KOPT-K1 (cell line): ENCODE measurements around the gene HRCT1.
"Not testable (repeated sequence)": the region's sequence is repeated elsewhere in the genome, so short reads cannot be mapped to it uniquely, and the experiment has no call there.

Source experiments
- H3K27ac ChIP-seq: fragments of 200-600 bp; sonication (generic); 2 replicates; pipeline ENCODE4 v1.5.1; 2016; ENCODE audit warnings: antibody characterized with exemption, mild to moderate bottlenecking, low read depth, low read length; ENCODE audit not compliant: poor library complexity, severe bottlenecking
- H3K36me3 ChIP-seq: fragments of 200-600 bp; sonication (generic); 2 replicates; pipeline ENCODE4 v1.5.1; 2017; ENCODE audit warnings: antibody characterized with exemption, mild to moderate bottlenecking, low read length, moderate library complexity; ENCODE audit not compliant: insufficient read depth
- H3K9me3 ChIP-seq: fragments of 200-600 bp; sonication (generic); 2 replicates; pipeline ENCODE4 v1.5.1; 2017; ENCODE audit warnings: antibody characterized with exemption, low read length, mild to moderate bottlenecking; ENCODE audit not compliant: insufficient read depth, poor library complexity, severe bottlenecking

Gene HRCT1

GRCh38 chr9:35907711-35908503 is 1.9 kb downstream of the HRCT1 start:
- Histone ChIP-seq H3K9me3 (no peaks in the 10 kb centered on the region), H3K27ac (no peak overlapping the region), H3K36me3 (no peaks in the 10 kb centered on the region)

GRCh38 chr9:35908504-35909125 is 2.6 kb downstream of the HRCT1 start:
- Histone ChIP-seq H3K9me3 (no peaks in the 10 kb centered on the region), H3K27ac (no peak overlapping the region), H3K36me3 (no peaks in the 10 kb centered on the region)

GRCh38 chr9:35909274-35909673 is 3.3 kb downstream of the HRCT1 start, which contains the start of gene SPAAR:
SPAAR (plus strand) TSS chr9:35909490; CDS start chr9:35910464, 974 bp downstream.
- H3K27ac ChIP-seq, result peak within 1 kb of the TSS; percentile 54
- H3K36me3 ChIP-seq, result no peaks in the 10 kb centered on the region
- H3K9me3 ChIP-seq, result no peaks in the 10 kb centered on the region

- peak overlapping the region; percentile 54 for H3K27ac ChIP-seq
- H3K36me3 ChIP-seq, result no peaks in the 10 kb centered on the region
- no peaks in the 10 kb centered on the region for H3K9me3 ChIP-seq
Observed at GRCh38 chr9:35909687-35910612, 3.9 kb downstream of the HRCT1 start.

DNA sequence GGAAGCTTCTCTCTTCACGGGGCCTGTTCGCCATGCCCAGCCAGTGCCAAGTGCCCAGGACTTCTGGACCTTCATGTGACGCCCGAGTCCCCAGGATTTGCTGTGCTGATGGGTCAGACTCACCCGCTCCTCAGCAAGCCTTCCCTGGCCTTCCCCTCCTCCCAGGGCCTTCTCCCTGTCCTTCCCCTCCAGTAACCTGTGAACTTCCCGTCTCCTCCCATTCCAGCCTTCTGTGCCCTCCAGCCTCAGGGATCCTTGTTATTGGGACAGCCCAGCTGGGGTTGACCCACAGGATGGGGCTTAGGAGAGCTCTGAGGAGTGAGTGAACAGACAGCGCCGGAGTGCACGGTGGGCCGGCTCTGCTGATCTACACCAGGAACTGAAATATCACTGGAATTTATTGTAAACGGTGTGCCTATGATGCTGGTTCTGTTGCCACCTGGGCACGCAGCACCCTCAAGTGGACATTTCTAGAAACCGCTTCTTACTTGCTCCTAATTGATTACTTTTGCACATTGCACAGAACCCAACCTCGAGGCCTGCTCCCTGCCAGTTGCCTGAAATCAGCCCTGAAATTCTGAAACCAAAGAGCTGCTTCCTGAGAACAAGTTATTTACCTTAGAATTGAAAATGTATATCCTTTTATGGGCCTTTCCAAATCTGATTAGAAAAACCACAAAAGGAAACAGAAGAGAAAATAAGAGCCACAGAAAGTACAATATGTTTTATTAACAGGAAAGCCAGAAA is 4.8 kb downstream of the HRCT1 start:
- Histone ChIP-seq H3K36me3 (no peaks in the 10 kb centered on the region), H3K27ac (peak overlapping the region; percentile 54), H3K9me3 (no peaks in the 10 kb centered on the region)

- no peaks in the 10 kb centered on the region for H3K9me3 ChIP-seq
- H3K36me3 ChIP-seq, result no peaks in the 10 kb centered on the region
- no peak overlapping the region for H3K27ac ChIP-seq
Observed at GRCh38 chr9:35911690-35912089, 5.7 kb downstream of the HRCT1 start.

DNA sequence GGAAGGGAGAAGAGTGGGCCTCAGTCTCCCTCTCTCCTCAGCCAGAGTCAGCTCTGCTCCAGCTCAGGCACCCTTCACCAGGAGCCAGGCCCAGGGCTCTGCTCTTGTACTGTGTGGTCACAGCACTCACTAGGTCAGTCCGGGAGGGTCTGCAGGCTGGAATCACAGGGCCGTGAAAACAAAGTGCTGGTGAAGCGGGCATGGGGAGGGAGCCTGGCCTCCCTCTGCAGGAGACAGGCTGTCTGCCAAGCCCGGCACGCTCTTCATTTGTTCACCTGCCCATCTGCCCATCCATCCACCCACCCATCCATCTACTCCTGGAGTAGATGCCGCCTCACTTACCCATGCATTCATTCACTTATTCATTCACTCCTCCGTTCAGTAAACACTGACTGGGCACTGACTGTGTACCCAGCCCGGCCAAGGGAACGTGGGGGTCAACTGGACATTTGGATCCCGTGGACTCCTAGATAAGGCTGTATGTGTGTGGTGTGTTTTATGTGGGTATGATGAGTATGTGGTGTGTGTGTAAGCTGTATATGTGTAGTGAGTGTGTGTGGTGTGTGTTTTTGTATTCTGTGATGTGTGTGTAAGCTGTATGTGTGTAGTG is 6.9 kb downstream of the HRCT1 start:
- Histone ChIP-seq H3K36me3 (no peaks in the 10 kb centered on the region), H3K9me3 (no peaks in the 10 kb centered on the region), H3K27ac (no peak overlapping the region)

DNA sequence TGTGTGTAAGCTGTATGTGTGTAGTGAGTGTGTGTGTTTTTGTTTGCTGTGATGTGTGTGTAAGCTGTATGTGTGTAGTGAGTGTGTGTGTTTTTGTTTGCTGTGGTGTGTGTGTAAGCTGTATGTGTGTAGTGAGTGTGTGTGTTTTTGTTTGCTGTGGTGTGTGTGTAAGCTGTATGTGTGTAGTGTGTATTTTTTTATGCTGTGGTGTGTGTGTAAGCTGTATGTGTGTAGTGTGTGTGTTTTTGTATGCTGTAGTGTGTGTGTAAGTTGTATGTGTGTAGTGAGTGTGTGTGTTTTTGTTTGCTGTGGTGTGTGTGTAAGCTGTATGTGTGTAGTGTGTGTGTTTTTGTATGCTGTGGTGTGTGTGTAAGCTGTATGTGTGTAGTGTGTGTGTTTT is 7.4 kb downstream of the HRCT1 start:
- not testable (repeated sequence) for H3K36me3 ChIP-seq, H3K9me3 ChIP-seq

DNA sequence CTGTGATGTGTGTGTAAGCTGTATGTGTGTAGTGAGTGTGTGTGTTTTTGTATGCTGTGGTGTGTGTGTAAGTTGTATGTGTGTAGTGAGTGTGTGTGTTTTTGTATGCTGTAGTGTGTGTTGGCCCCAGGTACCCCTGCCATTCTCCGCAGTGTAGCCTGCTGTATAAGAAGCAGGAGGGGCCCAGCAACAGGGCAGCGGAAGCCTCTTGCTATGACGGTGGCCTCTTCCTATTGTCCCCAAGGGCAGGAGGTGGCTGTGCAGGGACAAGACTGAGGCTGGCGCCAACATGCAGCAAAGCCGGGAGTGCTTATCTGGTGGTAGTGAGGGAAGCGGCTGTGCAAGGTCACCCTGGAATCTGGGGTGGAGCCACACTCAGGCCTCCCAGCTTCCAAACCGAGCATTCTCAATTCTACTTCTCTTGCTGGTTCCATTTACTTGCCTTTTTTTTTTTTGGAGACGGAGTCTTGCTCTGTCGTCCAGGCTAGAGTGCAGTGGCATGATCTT is 8.4 kb downstream of the HRCT1 start:
- no peaks in the 10 kb centered on the region for H3K36me3 ChIP-seq
- H3K9me3 ChIP-seq, result no peaks in the 10 kb centered on the region
- no peak overlapping the region for H3K27ac ChIP-seq

More for the DNA sequence above, 7.4 kb downstream of the HRCT1 start:
- not testable (repeated sequence) for H3K27ac ChIP-seq

- H3K36me3 ChIP-seq, result no peaks in the 10 kb centered on the region
- H3K27ac ChIP-seq, result no peak overlapping the region
- no peaks in the 10 kb centered on the region for H3K9me3 ChIP-seq
Observed at GRCh38 chr9:35915681-35916294, 9.8 kb downstream of the HRCT1 start.

- Histone ChIP-seq H3K9me3 (no peaks in the 10 kb centered on the region), H3K27ac (no peak overlapping the region), H3K36me3 (no peaks in the 10 kb centered on the region)
Observed at GRCh38 chr9:35917261-35917660, 11.3 kb downstream of the HRCT1 start.

DNA sequence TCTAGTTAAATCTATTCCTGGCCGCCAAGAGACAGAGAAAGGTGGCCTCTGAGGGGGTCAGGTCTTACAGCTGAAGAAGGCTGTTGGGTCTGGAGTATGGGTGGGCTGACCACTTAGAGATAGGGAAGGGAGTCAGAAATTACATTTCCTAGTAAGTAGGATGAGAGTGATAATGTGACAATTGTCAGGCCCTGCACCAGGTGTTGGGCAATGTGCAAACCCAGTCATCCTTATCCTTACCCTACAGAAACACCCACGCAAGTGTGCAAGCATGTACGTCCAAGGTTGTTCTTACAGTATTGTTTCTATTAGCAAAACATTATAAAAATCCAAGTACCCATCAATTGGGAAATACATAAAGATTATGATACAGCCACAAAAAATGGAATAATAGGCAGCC is 12.8 kb downstream of the HRCT1 start:
- Histone ChIP-seq H3K36me3 (no peaks in the 10 kb centered on the region), H3K9me3 (no peaks in the 10 kb centered on the region), H3K27ac (no peak overlapping the region)

GRCh38 chr9:35919212-35920008 is 13.4 kb downstream of the HRCT1 start:
- no peaks in the 10 kb centered on the region for H3K36me3 ChIP-seq
- no peaks in the 10 kb centered on the region for H3K9me3 ChIP-seq
- H3K27ac ChIP-seq, result no peak overlapping the region
